Medulla oblongata (tissue), 1 donor: ENCODE measurements around the gene TYW1B.
"Not testable (repeated sequence)": the region's sequence is repeated elsewhere in the genome, so short reads cannot be mapped to it uniquely, and the experiment has no call there.

ENCODE experiments used
- DNase-seq: peaks from one replicate; pipeline ENCODE4 v3.0.0-alpha.2; 2015; ENCODE audit errors: extremely low spot score

TYW1B gene

GRCh38 chr7:72626428-72627011 is 201.5 kb downstream of the TYW1B start:
- DNase-seq = not testable (repeated sequence)

GRCh38 chr7:72625721-72626423 is 202.1 kb downstream of the TYW1B start:
- DNase-seq = not testable (repeated sequence)

- no peak for DNase-seq
Observed at GRCh38 chr7:72622532-72622931, 205.5 kb downstream of the TYW1B start.

- not testable (repeated sequence) for DNase-seq
Observed at GRCh38 chr7:72621761-72622187, 206.2 kb downstream of the TYW1B start.

- DNase-seq = not testable (repeated sequence)
Observed at GRCh38 chr7:72620923-72621322, 207.1 kb downstream of the TYW1B start.

GRCh38 chr7:72618435-72619180 is 209.4 kb downstream of the TYW1B start:
- peak; percentile 45 for DNase-seq

GRCh38 chr7:72609761-72610160 is 218.2 kb downstream of the TYW1B start:
- not testable (repeated sequence) for DNase-seq

- DNase-seq = not testable (repeated sequence)
Observed at GRCh38 chr7:72607988-72608387, 220.0 kb downstream of the TYW1B start.

- not testable (repeated sequence) for DNase-seq
Observed at GRCh38 chr7:72605863-72606431, 222.1 kb downstream of the TYW1B start.

GRCh38 chr7:72604771-72605611 is 223.0 kb downstream of the TYW1B start:
- not testable (repeated sequence) for DNase-seq

- not testable (repeated sequence) for DNase-seq
Observed at GRCh38 chr7:72603476-72603875, 224.5 kb downstream of the TYW1B start.

- no peak for DNase-seq
Observed at GRCh38 chr7:72603073-72603472, 224.9 kb downstream of the TYW1B start.

- not testable (repeated sequence) for DNase-seq
Observed at GRCh38 chr7:72601683-72602082, 226.3 kb downstream of the TYW1B start.

- not testable (repeated sequence) for DNase-seq
Observed at GRCh38 chr7:72590023-72590422, 238.0 kb downstream of the TYW1B start.

- not testable (repeated sequence) for DNase-seq
Observed at GRCh38 chr7:72587267-72587666, 240.7 kb downstream of the TYW1B start.

- not testable (repeated sequence) for DNase-seq
Observed at GRCh38 chr7:72584576-72584975, 243.4 kb downstream of the TYW1B start.

GRCh38 chr7:72583620-72584361 is 244.2 kb downstream of the TYW1B start:
- not testable (repeated sequence) for DNase-seq

GRCh38 chr7:72580142-72580770 is 247.7 kb downstream of the TYW1B start:
- peak; percentile 23 for DNase-seq

- no peak for DNase-seq
Observed at GRCh38 chr7:72577107-72577506, 250.9 kb downstream of the TYW1B start.

GRCh38 chr7:72561988-72562387 is 266.0 kb downstream of the TYW1B start:
- not testable (repeated sequence) for DNase-seq
